GM12801 (cell line): ENCODE data around the gene CCNYL1.

ENCODE experiments used
- TF ChIP-seq, protein P1 (sequence below): IDR thresholded peaks from one replicate; pipeline ENCODE4 v1.5.1; 2011; ENCODE audit warnings: control low read depth; ENCODE audit not compliant: insufficient read length; ENCODE audit errors: extremely low read depth

CCNYL1 gene

DNA sequence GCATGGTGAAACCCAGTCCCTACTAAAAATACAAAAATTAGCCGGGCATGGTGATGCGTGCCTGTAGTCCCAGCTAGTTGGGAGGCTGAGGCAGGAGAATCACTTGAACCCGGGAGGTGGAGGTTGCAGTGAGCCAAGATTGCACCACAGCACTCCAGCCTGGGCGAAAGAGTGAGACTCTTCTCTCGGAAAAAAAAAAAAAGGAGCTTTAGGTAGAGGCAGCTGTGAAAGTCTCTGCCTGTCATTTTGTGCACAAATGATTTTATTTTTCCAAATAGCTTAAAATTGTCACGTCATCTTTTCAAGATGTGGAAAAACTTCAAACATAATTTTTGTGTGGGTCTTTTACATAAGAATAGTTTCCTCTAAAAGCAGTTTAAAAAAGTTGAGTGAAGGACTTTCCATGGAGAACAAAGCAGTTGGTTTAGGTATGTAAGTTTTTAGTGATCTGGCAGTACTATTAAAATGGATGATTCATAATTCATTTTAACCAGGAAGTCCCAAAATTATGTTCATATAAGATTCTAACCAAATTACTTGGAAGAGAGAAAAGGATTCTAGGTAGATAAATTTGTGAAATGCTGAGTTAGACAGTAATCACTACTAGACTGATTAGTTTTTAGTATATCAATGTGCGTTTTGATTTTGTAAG, 11.5 kb downstream of the CCNYL1 start:
- TF ChIP-seq, protein P1, sequence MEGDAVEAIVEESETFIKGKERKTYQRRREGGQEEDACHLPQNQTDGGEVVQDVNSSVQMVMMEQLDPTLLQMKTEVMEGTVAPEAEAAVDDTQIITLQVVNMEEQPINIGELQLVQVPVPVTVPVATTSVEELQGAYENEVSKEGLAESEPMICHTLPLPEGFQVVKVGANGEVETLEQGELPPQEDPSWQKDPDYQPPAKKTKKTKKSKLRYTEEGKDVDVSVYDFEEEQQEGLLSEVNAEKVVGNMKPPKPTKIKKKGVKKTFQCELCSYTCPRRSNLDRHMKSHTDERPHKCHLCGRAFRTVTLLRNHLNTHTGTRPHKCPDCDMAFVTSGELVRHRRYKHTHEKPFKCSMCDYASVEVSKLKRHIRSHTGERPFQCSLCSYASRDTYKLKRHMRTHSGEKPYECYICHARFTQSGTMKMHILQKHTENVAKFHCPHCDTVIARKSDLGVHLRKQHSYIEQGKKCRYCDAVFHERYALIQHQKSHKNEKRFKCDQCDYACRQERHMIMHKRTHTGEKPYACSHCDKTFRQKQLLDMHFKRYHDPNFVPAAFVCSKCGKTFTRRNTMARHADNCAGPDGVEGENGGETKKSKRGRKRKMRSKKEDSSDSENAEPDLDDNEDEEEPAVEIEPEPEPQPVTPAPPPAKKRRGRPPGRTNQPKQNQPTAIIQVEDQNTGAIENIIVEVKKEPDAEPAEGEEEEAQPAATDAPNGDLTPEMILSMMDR: no peak

DNA sequence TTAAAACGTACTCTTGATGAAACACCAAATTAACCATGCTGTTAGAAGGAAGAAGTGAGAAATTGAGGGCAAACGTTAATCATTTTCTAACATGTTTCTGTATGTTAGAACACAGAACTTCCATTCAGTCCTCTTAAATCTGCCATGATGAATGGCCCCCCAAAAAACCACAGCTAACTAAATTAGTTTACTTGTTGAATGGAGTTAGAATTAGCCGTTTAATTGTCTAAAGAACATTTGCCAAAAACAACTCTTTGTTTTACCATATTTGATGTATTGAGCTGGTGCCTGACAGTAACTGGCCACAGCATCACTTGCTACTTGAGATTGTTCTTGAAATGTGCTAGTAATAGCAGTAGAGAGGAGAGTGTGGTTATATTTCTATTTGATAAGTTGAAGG, 12.7 kb downstream of the CCNYL1 start:
- TF ChIP-seq, protein P1: no peak

DNA sequence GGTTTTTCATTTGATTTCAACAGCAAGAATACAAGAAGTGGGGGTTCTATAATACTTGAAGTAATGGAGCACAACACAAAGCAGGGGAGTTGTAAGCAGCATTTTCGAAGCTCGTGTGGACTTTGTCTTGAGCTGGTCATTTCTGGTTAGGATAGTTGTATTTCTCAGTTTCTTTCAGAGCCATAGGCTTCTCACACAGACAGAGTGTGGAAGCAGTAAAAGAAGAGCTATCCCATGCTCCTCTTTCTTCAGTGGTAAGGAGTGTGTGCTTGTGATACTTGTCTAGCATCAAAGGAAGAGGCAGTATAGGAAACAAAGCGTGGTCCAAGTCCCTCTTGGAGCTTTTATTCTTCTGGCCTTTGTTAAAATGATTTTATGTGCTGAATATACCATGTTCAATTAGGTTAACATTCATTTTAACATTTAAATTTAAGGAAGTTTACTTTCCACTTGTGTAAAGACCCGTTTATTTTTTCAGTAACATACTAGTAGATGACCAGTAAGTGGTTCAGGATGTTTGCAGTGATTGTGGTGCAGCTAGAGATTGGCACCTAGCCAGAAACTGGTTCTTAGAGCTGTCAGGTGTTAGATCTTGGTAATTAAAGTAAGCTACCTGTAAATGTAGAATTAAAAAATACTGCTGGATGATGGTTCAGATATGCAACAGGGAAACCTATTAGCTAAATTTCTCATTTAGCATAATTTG, 14.6 kb downstream of the CCNYL1 start:
- TF ChIP-seq, protein P1: no peak

DNA sequence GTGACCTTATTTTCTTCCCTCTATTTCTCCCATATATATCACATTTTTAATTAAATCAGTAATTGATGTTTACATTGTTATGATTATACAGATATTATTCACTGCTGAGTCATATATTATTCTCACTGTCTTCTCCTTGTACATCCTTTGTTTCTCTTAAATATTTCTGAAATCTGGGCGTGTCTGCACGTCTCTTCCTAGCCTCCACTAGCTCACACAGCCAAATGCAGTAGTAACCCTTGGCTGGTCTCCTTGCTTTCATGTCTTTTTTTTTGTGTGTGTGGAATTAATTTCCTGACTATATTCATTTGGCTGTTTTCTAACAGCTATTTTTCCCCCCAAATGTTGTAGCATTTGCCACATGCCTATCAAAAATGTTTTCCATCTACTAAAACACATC, 15.8 kb downstream of the CCNYL1 start:
- TF ChIP-seq, protein P1: no peak

DNA sequence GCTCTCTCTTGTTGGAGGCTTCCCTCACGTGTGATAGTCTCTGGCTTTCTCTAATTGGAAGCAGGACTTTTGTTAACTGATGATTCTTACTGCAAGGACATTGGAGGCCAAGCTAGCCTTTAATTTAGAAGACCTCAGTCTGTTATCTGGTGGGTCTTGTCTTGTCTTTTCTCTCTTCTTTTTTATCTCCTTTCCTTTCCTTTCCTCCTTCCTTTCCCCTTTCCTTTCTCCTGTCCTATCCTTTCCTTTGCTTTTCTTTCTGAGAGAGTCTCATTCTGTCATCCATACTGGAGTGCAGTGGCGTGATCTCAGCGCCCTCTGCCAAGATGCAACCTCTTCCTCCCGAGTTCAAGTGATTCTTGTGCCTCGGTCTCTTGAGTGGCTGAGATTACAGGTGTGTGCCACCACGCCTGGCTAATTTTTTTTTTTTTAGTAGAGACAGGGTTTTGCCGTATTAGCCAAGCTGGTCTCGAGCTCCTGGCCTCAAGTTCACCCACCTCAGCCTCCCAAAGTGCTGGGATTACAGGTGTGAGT, 18.1 kb downstream of the CCNYL1 start:
- TF ChIP-seq, protein P1: no peak

DNA sequence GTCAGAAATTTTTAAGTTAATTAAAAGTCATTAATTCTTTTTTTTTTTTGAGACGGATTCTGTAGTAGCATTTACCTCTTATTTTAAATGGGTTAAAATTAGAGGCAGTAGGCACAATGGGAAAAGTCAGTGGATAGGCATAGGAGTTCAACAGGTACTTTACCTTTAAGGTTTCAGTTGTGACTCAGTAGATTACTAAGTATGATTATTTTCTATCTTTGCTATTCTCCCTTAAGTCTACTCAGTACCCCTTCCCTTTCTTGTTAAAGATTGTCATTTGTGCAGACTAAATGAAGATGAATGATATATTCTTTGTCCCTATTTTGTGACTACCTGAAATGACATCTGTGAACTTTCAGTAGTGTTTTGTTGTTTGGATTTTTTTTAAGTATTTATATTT, 19.7 kb downstream of the CCNYL1 start:
- TF ChIP-seq, protein P1: no peak

DNA sequence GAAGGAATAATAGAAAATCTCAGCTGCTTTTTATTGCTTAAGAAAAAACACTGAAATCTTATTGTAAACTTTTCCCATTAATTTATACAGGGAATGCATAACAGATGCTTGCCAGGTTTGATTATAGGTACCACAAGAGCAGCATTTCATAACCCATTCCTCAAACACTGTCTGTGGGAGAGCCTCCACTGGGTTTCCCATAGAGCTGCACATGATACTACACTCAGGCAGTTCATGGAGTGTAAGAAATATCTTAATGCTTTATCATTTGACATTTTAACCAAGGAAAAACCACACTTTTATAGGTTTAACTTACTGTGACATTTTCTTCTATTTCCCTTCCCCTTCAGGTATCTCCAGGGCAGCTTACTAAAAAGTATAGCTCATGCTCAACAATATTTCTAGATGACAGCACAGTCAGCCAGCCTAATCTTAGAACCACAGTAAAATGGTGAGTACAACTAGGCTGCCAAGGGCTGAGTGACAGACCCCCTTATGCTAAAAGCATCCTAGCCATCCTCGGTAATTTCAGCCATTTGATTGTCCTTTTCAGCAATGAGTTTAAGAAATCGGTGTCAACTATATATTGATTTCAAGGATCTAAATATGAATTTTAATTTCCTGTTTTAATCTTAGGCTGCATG, 22.3 kb downstream of the CCNYL1 start:
- TF ChIP-seq, protein P1: no peak
